Muscle of arm (tissue), 12 donors: ENCODE measurements around the gene SERPINB6. TPM values are rescaled to one million over a fixed set of nuclear protein-coding genes. Genes with fewer than 3 reads are reported as not detected.
"Not testable (repeated sequence)": the region's sequence is repeated elsewhere in the genome, so short reads cannot be mapped to it uniquely, and the experiment has no call there.

ENCODE experiments used
- DNase-seq: peaks from one replicate; pipeline ENCODE4 v3.0.0-alpha.2; 2013
- polyA plus RNA-seq, 12 donors: library from polyadenylated mRNA; unstranded; fragments of 120-200 nt; gene quantifications; one replicate each; pipeline ENCODE4 v1.2.1, GENCODE V29; 2013; ENCODE audit not compliant: insufficient read length in 12 of 12

The SERPINB6 gene
- polyA plus RNA-seq, 12 donors: 68.8 to 98.2 (median 78.3) TPM; not detected in 1

DNA sequence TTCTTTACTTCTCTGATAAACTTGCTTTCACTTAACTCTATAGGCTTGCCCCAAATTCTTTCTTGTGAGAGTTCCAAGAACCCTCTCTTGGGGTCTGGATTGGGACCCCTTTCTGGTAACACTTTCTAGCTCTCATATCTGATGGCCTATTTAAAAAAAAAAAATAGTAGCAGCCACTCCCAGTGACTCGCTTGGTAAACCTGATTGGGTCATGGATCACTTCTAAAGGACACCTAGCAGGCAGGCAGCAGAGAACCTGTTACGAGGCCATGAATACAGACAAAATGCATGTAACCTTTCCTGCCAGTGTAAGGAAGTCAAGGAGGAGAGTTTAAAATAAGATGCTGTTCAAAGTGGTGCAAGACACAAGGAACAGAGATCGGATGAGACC is 9.1 kb upstream of the SERPINB6 start:
- DNase-seq: no peak

DNA sequence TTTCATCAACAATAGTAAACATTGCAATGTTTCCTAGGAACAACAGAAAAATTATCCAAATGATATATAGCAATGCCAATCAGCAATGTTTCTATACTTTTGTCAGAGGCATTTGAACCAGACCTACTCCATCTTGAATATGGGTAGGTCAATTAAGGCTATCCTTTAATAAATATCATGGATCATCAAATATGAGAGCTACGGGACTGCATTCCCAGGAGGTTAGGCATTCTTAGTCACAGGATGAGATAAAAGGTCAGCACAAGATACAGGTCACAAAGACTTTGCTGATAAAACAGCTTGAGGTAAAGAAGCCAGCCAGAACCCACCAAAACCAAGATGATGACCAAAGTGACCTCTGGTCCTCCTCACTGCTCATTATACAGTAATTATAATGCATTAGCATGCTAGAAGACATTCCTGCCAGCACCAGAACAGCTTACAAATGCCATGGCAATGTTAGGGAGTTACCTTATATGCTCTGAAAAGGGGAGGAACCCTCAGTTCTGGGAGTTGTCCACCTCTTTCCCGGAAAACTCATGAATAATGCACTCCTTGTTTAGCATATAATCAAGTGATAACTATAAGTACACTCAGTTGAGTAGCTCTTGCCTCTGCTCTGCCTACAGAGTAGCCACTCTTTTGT is 8.6 kb upstream of the SERPINB6 start:
- DNase-seq: no peak

DNA sequence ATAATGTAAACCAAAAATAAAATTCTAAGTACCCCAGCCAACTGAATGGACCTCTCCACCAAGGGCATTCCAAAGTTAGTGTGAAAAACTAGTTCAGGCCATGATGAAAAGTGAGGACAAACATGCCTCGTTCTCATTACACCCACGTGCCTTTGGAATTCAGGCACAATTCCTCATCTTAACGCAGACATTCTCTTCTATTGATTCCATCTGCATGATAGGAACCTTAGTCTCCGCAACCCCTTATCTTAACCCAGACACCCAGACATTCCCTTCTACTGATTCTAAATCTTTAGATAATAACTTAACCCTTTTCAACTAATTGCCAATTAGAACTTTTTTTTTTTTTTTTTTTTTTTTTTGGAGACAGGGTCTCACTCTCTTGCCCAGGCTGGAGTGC is 7.6 kb upstream of the SERPINB6 start:
- no peak for DNase-seq

DNA sequence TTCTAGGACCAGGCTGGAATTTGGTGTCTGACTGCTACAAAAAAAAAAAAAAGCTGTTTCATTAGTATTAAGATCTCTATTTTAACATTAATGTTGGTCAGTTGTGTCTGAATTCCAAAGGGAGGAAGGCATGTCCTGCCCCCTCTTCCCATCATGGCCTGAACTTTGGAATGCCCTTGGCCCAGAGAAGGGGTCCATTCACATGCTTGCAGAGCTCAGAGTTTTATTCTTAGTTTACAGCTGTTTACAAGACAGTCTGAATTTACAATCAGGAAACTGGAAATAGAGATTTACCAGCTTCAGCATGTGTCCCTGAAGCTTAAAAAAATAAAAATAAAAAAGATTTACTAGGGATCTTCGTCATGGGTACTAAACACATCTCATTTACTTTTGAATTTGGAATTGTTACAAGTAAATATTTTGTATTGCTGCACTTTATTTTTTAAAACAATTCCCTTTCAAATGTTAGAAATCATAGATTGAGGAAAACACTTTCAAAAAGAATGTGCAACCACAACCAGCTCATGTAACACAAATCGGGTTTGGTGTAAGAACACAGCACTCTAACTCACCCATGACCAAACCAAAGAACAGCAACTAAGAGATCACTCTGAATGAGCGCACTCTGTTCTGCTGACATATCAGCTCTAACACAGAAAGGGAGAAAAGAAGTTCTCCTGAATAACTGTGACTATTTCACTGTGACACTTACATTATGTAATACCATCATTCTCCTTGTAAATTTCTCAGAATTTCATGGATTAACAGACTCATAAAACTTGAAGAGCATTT is 6.6 kb upstream of the SERPINB6 start:
- DNase-seq: no peak

DNA sequence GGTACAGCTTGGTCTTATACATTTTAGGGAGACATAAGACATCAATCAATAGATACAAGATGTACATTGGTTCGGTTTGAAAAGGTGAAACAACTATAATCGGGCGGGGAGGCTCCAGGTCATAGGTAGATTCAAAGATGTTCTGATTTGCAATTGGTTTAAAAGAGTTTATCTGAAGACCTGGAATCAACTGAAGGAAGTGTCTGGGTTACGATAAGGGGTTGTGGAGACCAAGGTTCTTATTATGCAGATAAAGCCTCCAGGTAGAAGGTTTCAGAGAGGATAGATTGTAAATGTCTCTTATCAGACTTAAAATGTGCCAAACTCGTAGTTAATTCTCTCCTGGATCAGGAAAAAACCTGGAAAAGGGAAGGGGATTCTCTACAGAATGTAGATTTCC is 5.9 kb upstream of the SERPINB6 start:
- DNase-seq: no peak

DNA sequence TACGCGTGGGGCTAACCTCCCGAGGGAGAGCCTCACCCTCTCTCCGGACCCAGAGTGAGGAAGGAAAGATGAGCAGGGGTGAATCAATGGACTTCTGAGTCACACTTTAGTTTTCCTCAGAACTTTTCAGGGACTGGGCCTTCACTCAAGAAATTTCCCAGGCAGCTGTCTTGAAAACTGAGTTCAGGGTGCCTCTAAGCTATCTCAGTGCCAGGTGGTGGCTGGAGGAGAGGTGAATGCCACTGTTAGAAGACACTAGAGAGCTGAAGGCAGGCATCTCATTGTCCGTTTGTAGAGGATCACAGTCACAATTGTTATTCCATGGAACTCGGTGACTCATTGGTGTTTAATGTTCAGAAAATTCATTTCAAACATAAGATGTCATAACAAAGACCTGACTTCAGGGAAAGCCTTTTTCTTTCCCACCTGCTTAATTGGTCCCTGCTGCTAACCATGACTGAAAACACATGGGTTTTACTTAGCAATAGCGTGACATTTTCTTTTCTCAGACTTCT is 5.3 kb upstream of the SERPINB6 start:
- DNase-seq: no peak

DNA sequence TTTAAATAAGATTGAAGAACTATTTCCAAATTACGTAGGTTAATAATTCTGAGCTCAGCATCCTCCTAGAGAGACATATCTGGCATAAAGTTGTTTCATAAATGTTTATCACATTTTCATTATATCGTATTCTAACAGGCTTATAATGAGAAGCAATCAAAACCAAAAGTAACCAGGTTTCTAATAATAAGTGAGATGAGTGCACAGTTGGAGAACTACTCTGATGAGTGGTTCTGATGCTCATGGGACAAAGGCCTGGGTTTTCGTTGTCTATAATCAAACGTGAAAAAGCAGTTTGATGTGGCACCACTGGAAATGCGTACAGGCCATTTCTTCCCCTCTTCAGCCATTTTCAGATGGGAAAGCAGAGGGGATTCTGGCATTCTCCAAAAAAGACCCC is 4.7 kb upstream of the SERPINB6 start:
- DNase-seq: no peak

DNA sequence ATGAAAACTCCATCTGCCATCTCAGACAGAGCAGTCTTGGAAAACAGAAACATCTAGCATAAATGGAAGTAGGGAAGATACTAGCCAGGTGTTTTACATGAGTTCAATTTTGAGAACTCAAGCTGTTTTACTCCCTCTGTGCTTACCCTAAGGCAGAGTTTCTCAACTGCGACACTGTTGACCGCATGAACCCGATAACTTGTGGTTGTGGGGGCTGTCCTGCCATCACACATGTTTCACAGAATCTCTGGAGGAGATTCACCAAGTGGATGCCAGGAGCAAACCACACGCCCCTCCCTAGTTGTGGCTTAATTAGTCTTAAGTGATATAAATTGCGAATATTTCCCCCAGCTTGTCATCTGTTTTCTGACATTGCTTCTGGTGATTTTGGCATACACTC is 2.3 kb upstream of the SERPINB6 start:
- DNase-seq: no peak

DNA sequence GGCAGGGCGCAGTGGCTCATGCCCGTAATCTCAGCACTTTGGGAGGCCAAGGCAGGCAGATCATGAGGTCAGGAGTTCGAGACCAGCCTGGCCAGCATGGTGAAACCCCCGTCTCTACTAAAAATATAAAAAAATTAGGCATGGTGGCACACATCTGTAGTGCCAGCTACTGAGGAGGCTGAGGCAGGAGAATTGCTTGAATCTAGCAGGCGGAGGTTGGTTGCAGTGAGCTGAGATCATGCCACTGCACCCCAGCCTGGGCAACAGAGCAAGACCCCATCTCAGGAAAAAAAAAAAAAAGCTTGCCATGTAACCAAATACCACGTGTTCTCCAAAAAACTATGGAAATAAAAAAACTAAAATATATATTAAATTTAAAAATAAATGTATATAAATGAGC is 1.8 kb upstream of the SERPINB6 start:
- DNase-seq: not testable (repeated sequence)

DNA sequence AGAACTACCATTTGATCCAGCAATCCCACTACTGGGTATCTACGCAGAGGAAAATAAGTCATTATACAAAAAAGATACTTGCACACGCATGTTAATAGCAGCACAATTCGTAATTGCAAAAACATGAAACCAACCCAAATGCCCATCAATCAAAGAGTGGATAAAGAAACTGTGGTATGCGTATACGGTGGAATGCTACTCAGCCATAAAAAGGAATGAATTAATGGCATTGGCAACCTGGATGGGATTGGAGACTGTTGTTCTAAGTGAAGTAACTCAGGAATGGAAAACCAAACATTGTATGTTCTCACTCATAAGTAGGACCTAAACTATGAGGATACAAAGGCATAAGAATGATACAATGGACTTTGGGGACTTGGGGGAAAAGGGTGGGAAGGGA is 1.3 kb upstream of the SERPINB6 start:
- not testable (repeated sequence) for DNase-seq

DNA sequence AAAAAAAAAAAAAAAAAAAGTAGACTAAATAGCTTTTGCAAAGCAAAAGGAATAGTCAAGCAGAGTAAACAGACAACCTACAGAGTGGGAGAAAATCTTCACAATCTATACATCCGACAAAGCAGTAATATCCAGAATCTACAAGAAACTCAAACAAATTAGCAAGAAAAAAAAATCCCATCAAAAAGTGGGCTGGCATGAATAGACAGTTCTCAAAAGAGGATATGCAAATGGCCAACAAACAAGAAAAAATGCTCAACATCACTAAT is 786 bp upstream of the SERPINB6 start:
- not testable (repeated sequence) for DNase-seq

DNA sequence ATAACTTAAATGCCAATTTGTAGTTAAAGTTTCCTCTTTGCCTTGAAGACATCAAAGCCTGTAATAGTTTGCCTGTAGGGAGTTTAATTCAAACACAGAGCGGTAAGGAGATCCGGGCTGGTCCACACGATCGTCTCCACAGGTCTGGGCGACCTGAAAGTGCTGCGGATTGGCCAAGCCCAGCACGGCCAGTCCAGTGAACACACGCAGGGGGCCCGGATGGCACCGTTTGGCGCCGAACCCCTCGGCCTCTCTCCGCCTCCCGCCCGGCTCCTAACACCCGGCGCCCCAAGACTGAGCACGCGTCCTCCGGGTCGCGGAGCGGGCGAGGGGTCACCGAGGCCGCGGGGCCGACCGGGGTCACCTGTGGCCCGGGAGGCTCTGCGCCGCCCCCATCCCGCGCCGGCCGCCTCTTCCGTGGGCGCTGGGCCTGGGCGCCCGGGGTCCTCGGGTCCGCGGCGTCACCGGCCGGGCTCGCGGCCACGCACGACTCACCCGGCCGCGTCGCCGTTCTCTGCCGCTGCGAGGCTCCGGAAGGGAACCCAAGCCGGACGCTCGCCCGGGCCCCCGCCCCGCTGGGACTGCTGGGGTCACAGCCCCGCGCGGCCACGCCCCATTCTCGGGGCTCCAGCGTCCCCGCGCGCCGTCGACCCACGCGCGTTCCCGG is 481 bp downstream of the SERPINB6 start:
- DNase-seq: peak; percentile 52

DNA sequence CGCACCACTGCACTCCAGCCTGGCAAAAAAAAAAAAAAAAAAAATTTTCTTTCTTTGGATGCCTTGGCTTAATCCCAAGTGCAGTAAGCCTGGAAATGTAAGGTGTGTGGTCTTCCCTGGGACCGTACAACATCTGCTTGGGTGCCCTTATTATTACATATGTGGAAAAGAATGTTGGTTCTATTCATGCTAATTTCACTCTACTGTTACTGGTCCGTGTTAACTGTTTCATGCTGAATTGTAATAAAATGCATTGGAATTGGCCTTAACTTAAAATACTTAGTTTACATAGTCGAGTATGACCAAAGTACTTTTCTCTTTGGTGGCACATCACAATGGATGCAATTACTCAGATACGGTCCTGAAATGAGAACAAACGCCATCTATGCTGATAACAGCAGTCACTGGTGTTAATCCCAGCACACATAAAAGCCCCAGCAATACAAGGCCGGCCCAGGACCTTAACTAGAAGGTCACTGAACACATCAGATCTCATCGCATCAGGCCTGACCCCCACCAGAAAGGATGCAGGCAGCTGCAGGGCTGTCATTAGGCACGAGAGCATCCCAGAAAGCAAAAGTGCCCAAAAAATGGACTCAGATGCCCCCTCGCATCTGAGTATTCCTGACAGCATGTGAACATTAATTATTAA is 1.2 kb downstream of the SERPINB6 start:
- peak; percentile 34 for DNase-seq

DNA sequence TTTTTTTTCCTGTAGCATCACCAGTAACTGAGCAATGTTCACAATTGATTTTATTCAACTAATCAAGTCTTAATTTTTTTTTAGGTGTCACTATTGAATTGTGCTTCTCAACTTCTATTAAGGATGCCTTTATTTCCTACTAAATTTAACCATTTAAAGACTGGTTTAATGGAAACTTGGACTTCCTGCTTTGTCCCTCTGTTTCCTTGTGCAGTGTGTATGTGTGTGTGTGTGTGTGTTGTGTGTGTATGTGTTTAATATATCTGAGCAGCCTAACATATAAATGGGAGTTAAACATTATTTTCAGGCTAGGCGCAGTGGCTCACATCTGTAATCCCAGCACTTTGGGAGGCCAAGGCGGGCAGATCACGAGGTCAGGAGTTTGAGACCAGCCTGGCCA is 1.8 kb downstream of the SERPINB6 start:
- no peak for DNase-seq

DNA sequence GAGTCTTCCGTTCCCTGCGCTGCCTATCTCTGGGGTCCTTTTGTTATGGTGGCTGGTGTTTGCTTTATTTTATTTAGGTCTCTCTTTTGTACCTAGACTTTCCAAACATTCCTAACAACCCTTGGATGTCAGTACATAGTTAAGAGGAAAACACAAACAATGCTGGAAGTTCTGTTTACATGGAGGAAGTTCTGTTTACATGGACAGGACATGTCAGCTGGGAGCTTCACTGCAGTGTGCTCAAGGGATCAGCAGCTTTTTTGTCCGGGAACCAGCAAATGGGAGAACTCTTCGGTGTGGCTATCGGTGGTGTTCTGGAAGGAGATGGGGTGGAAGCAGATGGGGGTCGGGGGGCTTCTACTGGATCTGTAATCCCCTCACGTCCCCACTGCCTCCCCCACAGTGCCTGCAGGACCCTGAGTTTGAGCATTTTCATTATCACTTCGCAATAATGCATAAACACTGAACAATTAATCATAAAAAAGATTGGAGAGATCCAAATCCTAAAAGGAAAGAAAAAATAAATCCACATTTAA is 2.7 kb downstream of the SERPINB6 start:
- no peak for DNase-seq

DNA sequence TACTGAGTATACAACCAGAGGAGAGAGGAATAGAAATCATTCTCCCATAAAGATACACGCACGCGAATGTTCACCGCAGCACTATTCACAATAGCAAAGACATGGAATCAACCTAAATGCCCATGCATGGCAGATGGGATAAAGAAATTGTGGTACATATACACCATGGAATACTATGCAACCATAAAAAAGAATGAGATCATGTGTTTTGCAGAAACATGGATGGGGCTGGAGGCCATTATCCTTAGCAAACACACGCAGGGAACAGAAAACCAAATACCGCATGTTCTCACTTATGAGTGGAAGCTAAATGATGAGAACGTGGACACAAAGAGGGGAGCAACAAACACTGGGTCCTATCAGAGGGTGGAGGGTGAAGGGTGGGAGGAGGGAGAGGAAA is 3.4 kb downstream of the SERPINB6 start:
- no peak for DNase-seq

DNA sequence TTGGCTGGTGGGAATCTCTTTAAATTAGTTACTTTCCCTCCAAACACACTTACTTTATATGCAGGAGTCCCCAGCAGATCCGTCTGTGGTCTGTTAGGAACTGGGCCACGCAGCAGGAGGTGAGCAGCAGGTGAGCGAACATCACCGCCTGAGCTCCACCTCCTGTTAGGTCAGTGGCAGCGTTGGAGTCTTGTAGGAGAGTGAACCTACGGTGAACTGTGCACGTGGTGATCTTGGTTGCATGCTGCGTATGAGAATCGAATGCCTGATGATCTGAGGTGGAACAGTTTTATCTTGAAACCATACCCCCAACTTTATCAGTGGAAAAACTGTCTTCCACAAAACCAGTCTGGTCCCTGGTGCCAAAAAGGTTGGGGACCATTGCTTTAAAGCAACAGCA is 5.0 kb downstream of the SERPINB6 start:
- DNase-seq: no peak

DNA sequence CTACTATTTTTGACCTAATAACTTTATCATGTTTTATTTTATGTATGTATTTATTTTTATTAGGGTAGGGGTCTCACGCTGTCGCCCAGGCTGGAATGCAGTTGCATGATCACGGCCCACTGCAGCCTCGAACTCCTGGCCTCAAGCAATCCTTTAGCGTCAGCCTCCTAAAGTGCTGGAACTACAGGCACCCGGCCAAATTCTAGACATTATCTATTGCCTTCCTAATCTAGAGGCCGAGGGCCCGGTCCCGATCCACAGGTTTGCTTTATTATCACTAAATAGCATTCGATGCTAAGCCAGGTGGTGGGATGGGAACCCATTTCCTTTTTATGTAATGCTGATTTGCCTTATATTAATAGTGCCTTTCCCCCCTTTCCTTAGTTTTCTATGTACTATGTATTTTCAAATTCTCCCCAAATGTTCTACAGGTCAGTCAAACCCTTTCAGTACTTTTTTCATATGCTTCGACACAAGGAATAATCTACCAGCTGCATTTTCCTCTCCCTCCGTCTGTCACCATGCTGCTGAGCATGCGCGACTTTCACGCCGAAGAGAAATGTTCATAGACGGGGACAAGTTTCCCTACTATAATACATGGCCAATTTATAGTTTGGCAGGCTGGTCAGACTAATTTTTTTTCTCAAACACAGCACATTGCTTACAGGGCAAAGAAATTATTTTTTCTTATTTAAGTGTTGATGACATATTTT is 6.4 kb downstream of the SERPINB6 start:
- no peak for DNase-seq

DNA sequence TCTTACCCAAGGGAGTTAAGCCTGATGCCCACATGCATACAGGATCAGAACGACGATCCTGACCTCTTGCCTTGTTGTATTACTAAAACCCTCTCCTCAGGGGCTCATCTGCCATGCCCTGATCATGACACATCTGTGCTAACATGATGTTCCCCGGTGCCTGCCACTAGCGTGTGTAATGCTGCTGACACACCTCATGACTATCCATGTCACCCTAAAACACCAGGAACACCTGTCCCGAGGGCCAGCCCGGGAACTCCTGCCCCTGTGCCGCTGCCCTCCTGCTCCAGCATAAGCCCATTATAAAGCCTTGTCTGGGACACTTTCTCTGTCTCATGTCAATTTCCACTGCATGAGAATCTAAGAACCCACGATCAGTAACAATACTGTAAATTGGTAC is 7.6 kb downstream of the SERPINB6 start:
- no peak for DNase-seq

DNA sequence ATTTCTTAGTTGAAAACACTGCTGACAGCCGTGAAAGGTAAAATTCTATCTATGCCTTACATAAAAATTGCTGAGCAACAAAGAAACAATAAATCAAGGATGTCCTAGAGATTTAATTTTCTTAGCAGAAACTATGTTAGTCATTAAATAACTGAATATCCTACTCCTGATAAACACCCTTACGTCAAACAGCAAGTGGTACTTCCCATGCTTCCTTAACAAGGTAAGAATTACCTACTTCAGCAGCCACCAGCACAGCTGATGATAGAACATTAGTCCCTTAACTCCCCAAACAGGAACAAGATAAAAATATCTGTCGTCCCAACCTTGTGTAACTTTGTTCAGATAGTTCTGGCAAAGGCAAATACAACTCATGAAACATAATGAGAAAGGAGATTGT is 8.7 kb downstream of the SERPINB6 start:
- DNase-seq: no peak

DNA sequence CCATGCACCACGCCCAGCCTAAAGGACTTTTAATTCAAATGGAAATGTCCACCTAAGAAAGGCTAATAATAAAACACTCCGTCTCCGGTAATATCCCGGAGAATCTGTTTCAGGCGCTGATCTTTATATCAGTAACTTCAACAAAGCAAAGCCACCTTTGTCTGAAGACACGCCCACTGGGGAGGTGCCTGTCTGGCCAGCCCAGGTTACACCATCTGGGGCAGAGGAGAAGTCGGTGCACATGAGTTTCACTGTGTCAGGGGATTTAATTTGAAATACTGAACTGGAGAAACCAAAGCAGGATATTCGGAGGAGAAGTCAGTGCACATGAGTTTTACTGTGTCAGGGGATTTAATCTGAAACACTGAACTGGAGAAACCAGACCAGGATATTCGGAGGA is 9.4 kb downstream of the SERPINB6 start:
- no peak for DNase-seq

DNA sequence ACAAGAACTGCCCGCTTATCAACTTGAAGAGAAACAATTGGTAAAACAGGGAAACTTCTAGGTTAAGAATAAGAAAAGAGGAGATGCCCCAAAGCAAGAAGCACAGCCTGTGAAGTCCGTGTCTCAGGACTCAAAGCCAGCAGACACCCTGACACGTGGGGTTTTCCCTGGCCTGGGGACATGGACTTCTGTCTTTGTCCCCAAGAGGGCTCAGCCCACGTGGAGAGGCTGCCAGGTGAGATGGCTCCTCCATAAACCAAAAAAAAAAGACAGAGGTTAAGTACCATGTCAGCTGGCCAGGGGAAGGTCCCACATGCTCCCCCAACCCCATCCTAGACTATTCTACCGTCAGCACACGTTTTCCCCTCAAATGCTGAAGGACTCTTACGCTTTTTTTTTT is 9.9 kb downstream of the SERPINB6 start:
- DNase-seq: no peak
